ENCODE data around the gene SLC49A4. TPM values are rescaled to one million over a fixed set of nuclear protein-coding genes. Genes with fewer than 3 reads are reported as not detected.

SLC49A4 gene
- total and polyA plus RNA-seq, 5 donors, result 13.4 to 26.8 (median 20.2) TPM

- Histone ChIP-seq H3K9me3 (ENCODE audit: control insufficient read depth, low read length) (no peaks in the 10 kb centered on the region), H3K27me3 (ENCODE audit: control insufficient read depth, insufficient read depth) (no peaks in the 10 kb centered on the region), H3K4me1 (ENCODE audit: control insufficient read depth, insufficient read depth, low read length) (no peaks in the 10 kb centered on the region), H3K4me3 (ENCODE audit: low read length) (no peak overlapping the region), H3K27ac (ENCODE audit: low read length) (no peak overlapping the region)
- WGBS, result 95% methylated on average over 5 of the region's 5 CpGs
- intact Hi-C loops (cut with DNase I), result no loop called here
- DNase-seq, result no peak
- no peak for ATAC-seq
Observed at GRCh38 chr3:122859021-122859805, 64.3 kb downstream of the SLC49A4 start.

- Histone ChIP-seq H3K27me3 (ENCODE audit: control insufficient read depth, insufficient read depth) (no peaks in the 10 kb centered on the region), H3K4me1 (ENCODE audit: control insufficient read depth, insufficient read depth, low read length) (no peaks in the 10 kb centered on the region), H3K27ac (ENCODE audit: low read length) (no peak overlapping the region), H3K9me3 (ENCODE audit: control insufficient read depth, low read length) (no peaks in the 10 kb centered on the region), H3K4me3 (ENCODE audit: low read length) (no peak overlapping the region)
- DNase-seq (no peak), ATAC-seq (no peak)
- intact Hi-C loops (cut with DNase I), result no loop called here
Observed at GRCh38 chr3:122862381-122862780, 67.5 kb downstream of the SLC49A4 start.

GRCh38 chr3:122864498-122864897, 69.6 kb downstream of the SLC49A4 start:
- Histone ChIP-seq H3K9me3 (ENCODE audit: control insufficient read depth, low read length) (no peaks in the 10 kb centered on the region), H3K4me3 (ENCODE audit: low read length) (no peak overlapping the region), H3K27ac (ENCODE audit: low read length) (no peak overlapping the region), H3K27me3 (ENCODE audit: control insufficient read depth, insufficient read depth) (no peaks in the 10 kb centered on the region), H3K4me1 (ENCODE audit: control insufficient read depth, insufficient read depth, low read length) (no peaks in the 10 kb centered on the region)
- no peak for DNase-seq
- intact Hi-C loops (cut with DNase I), result no loop called here
- ATAC-seq, result no peak

- Histone ChIP-seq H3K27ac (ENCODE audit: low read length) (no peak overlapping the region), H3K4me3 (ENCODE audit: low read length) (no peak overlapping the region), H3K9me3 (ENCODE audit: control insufficient read depth, low read length) (no peaks in the 10 kb centered on the region), H3K27me3 (ENCODE audit: control insufficient read depth, insufficient read depth) (no peaks in the 10 kb centered on the region), H3K4me1 (ENCODE audit: control insufficient read depth, insufficient read depth, low read length) (no peaks in the 10 kb centered on the region)
- DNase-seq (no peak), ATAC-seq (no peak)
- intact Hi-C loops (cut with DNase I), result no loop called here
Observed at GRCh38 chr3:122868322-122868721, 73.5 kb downstream of the SLC49A4 start.

- H3K4me1 ChIP-seq (ENCODE audit: control insufficient read depth, insufficient read depth, low read length), result no peaks in the 10 kb centered on the region
- H3K27ac ChIP-seq (ENCODE audit: low read length), result no peak overlapping the region
- no peak for ATAC-seq
- no peak for DNase-seq
- no peak overlapping the region for H3K4me3 ChIP-seq (ENCODE audit: low read length)
- no peaks in the 10 kb centered on the region for H3K9me3 ChIP-seq (ENCODE audit: control insufficient read depth, low read length)
- intact Hi-C loops (cut with DNase I), result no loop called here
- WGBS, result 93% methylated on average over 9 of the region's 9 CpGs
- H3K27me3 ChIP-seq (ENCODE audit: control insufficient read depth, insufficient read depth), result no peaks in the 10 kb centered on the region
Observed at GRCh38 chr3:122873741-122874515, 79.1 kb downstream of the SLC49A4 start.

- Histone ChIP-seq H3K27me3 (ENCODE audit: control insufficient read depth, insufficient read depth) (no peaks in the 10 kb centered on the region), H3K27ac (ENCODE audit: low read length) (no peak overlapping the region), H3K9me3 (ENCODE audit: control insufficient read depth, low read length) (no peaks in the 10 kb centered on the region), H3K4me1 (ENCODE audit: control insufficient read depth, insufficient read depth, low read length) (no peaks in the 10 kb centered on the region), H3K4me3 (ENCODE audit: low read length) (no peak overlapping the region)
- intact Hi-C loops (cut with DNase I), result no loop called here
- ATAC-seq (no peak), DNase-seq (no peak)
Observed at GRCh38 chr3:122875547-122876127, 80.8 kb downstream of the SLC49A4 start.

GRCh38 chr3:122880173-122880572, 85.3 kb downstream of the SLC49A4 start:
- no peak overlapping the region for H3K27ac ChIP-seq (ENCODE audit: low read length)
- ATAC-seq, result no peak
- DNase-seq, result no peak
- no peaks in the 10 kb centered on the region for H3K27me3 ChIP-seq (ENCODE audit: control insufficient read depth, insufficient read depth)
- H3K4me1 ChIP-seq (ENCODE audit: control insufficient read depth, insufficient read depth, low read length), result no peaks in the 10 kb centered on the region
- no peak overlapping the region for H3K4me3 ChIP-seq (ENCODE audit: low read length)
- 93% methylated on average over 4 of the region's 4 CpGs for WGBS
- intact Hi-C loops (cut with DNase I), result no loop called here
- no peaks in the 10 kb centered on the region for H3K9me3 ChIP-seq (ENCODE audit: control insufficient read depth, low read length)

GRCh38 chr3:122880624-122881023, 85.8 kb downstream of the SLC49A4 start:
- intact Hi-C loops (cut with DNase I), result no loop called here
- WGBS, result 67% methylated on average over 4 of the region's 4 CpGs
- H3K4me3 ChIP-seq (ENCODE audit: low read length), result no peak overlapping the region
- no peaks in the 10 kb centered on the region for H3K27me3 ChIP-seq (ENCODE audit: control insufficient read depth, insufficient read depth)
- ATAC-seq (peak in 1 of 2 donors; percentile 13), DNase-seq (no peak)
- H3K9me3 ChIP-seq (ENCODE audit: control insufficient read depth, low read length), result no peaks in the 10 kb centered on the region
- no peaks in the 10 kb centered on the region for H3K4me1 ChIP-seq (ENCODE audit: control insufficient read depth, insufficient read depth, low read length)
- H3K27ac ChIP-seq (ENCODE audit: low read length), result no peak overlapping the region

GRCh38 chr3:122882361-122882947, 87.6 kb downstream of the SLC49A4 start:
- Histone ChIP-seq H3K4me3 (ENCODE audit: low read length) (no peak overlapping the region), H3K27ac (ENCODE audit: low read length) (no peak overlapping the region), H3K9me3 (ENCODE audit: control insufficient read depth, low read length) (no peaks in the 10 kb centered on the region), H3K27me3 (ENCODE audit: control insufficient read depth, insufficient read depth) (no peaks in the 10 kb centered on the region), H3K4me1 (ENCODE audit: control insufficient read depth, insufficient read depth, low read length) (no peaks in the 10 kb centered on the region)
- 94% methylated on average over 2 of the region's 2 CpGs for WGBS
- intact Hi-C loops (cut with DNase I), result no loop called here
- ATAC-seq (no peak), DNase-seq (no peak)

GRCh38 chr3:122886251-122886650, 91.4 kb downstream of the SLC49A4 start:
- no peak overlapping the region for H3K27ac ChIP-seq (ENCODE audit: low read length)
- ATAC-seq (no peak), DNase-seq (no peak)
- H3K27me3 ChIP-seq (ENCODE audit: control insufficient read depth, insufficient read depth), result no peaks in the 10 kb centered on the region
- intact Hi-C loops (cut with DNase I), result no loop called here
- 95% methylated on average over 4 of the region's 4 CpGs for WGBS
- H3K4me3 ChIP-seq (ENCODE audit: low read length), result no peak overlapping the region
- H3K4me1 ChIP-seq (ENCODE audit: control insufficient read depth, insufficient read depth, low read length), result no peaks in the 10 kb centered on the region
- no peaks in the 10 kb centered on the region for H3K9me3 ChIP-seq (ENCODE audit: control insufficient read depth, low read length)

GRCh38 chr3:122886946-122887345, 92.1 kb downstream of the SLC49A4 start:
- ATAC-seq (no peak), DNase-seq (no peak)
- intact Hi-C loops (cut with DNase I), result no loop called here
- H3K4me1 ChIP-seq (ENCODE audit: control insufficient read depth, insufficient read depth, low read length), result no peaks in the 10 kb centered on the region
- H3K27ac ChIP-seq (ENCODE audit: low read length), result no peak overlapping the region
- WGBS, result 81% methylated on average over 4 of the region's 4 CpGs
- no peak overlapping the region for H3K4me3 ChIP-seq (ENCODE audit: low read length)
- no peaks in the 10 kb centered on the region for H3K27me3 ChIP-seq (ENCODE audit: control insufficient read depth, insufficient read depth)
- no peaks in the 10 kb centered on the region for H3K9me3 ChIP-seq (ENCODE audit: control insufficient read depth, low read length)

All from right cardiac atrium (tissue), 5 donors.